ENCODE results near the gene FXYD5. TPM values are rescaled to one million over a fixed set of nuclear protein-coding genes. Genes with fewer than 3 reads are reported as not detected.

Gene FXYD5
- total and polyA plus RNA-seq, 7 experiments from 2014 or later: 362 to 575 (median 407) TPM

GRCh38 chr19:35211545-35212230 lies 57.2 kb downstream of the FXYD5 start:
- ATAC-seq (peak; percentile 72), DNase-seq (peak; percentile 55 to 93 (median 89))
- Histone ChIP-seq H3K4me3 (ENCODE audit: low read length) (peak overlapping the region; percentile 46), H3K36me3 (ENCODE audit: control insufficient read depth in 2 of 3, insufficient read depth in 3 of 3, low read length in 3 of 3) (no peaks in the 10 kb centered on the region), H3K27me3 (ENCODE audit: control insufficient read depth in 2 of 2, insufficient read depth in 2 of 2, low read length in 2 of 2) (no peaks in the 10 kb centered on the region), H3K27ac (ENCODE audit: low read depth, low read length) (peak overlapping the region; percentile 91), H3K9me3 (ENCODE audit: control insufficient read depth in 2 of 3, low read length in 3 of 3) (peaks cover 0 to 5% (median 0%) of the 10 kb centered on the region in 3 experiments), H3K4me1 (ENCODE audit: control insufficient read depth in 2 of 2, insufficient read depth in 2 of 2, low read length in 2 of 2) (peaks cover 62 to 67% of the 10 kb centered on the region in 2 donors)
- ChIA-PET POLR2A (interaction anchor here (0.5 to 5.2 kb wide), 36 partner anchors 8 to 803 kb away, joined by 3 to 74 read pairs (median 8); partner anchors contain the start of genes FXYD5, FXYD7, GRAMD1A and USF2), CTCF (interaction anchor here (0.6 to 2.1 kb wide), 11 partner anchors 12 to 145 kb away, joined by 3 to 9 read pairs (median 4); partner anchors contain the start of gene FXYD5)
- intact Hi-C loops (cut with micrococcal nuclease): loop anchor here (1.0 to 5.0 kb wide), 7 partner anchors 39 to 691 kb away; partner anchors contain the start of genes FXYD5 (in 1 of the 2), HCST (in 1 of the 2), NFKBID (in 1 of the 2) and PSENEN (in 1 of the 2)
- peak overlapping the region; percentile 98 to 100 (median 100) for H3K27ac Mint-ChIP-seq
- peaks cover 0 to 15% (median 3%) of the 10 kb centered on the region in 11 donors for H3K9me3 Mint-ChIP-seq
- no peaks in the 10 kb centered on the region for H3K27me3 Mint-ChIP-seq
- H3K4me1 Mint-ChIP-seq: peaks cover 42 to 92% (median 84%) of the 10 kb centered on the region in 7 donors
- H3K36me3 Mint-ChIP-seq: peaks cover 0 to 18% (median 4%) of the 10 kb centered on the region in 5 donors
- peak overlapping the region; percentile 73 to 91 (median 82) for H3K4me3 Mint-ChIP-seq

GRCh38 chr19:35212241-35212640 lies 57.7 kb downstream of the FXYD5 start:
- Histone ChIP-seq H3K4me1 (ENCODE audit: control insufficient read depth in 2 of 2, insufficient read depth in 2 of 2, low read length in 2 of 2) (peaks cover 57 to 62% of the 10 kb centered on the region in 2 donors), H3K27me3 (ENCODE audit: control insufficient read depth in 2 of 2, insufficient read depth in 2 of 2, low read length in 2 of 2) (no peaks in the 10 kb centered on the region), H3K27ac (ENCODE audit: low read depth, low read length) (peak overlapping the region; percentile 91), H3K4me3 (ENCODE audit: low read length) (peak overlapping the region; percentile 31), H3K9me3 (ENCODE audit: control insufficient read depth in 2 of 3, low read length in 3 of 3) (peaks cover 0 to 5% (median 0%) of the 10 kb centered on the region in 3 experiments), H3K36me3 (ENCODE audit: control insufficient read depth in 2 of 3, insufficient read depth in 3 of 3, low read length in 3 of 3) (no peaks in the 10 kb centered on the region)
- Mint-ChIP-seq H3K4me3 (peak overlapping the region; percentile 73 to 91 (median 82)), H3K27ac (peak overlapping the region; percentile 98 to 100 (median 100)), H3K27me3 (no peaks in the 10 kb centered on the region), H3K9me3 (peaks cover 0 to 15% (median 3%) of the 10 kb centered on the region in 11 donors), H3K4me1 (peaks cover 38 to 92% (median 83%) of the 10 kb centered on the region in 7 donors), H3K36me3 (peaks cover 0 to 16% (median 4%) of the 10 kb centered on the region in 5 donors)
- DNase-seq: peak in 1 of 9 donors; percentile 19
- intact Hi-C loops (cut with micrococcal nuclease): loop anchor here (1.0 to 5.0 kb wide), 6 partner anchors 40 to 690 kb away; partner anchors contain the start of genes FXYD5 (in 1 of the 2), HCST (in 1 of the 2), NFKBID (in 1 of the 2) and USF2 (in 1 of the 2)
- CTCF ChIA-PET: interaction anchor here (0.8 to 2.1 kb wide), 8 partner anchors 12 to 145 kb away, joined by 3 to 9 read pairs (median 3); partner anchors contain the start of gene FXYD5
- no peak for ATAC-seq
- POLR2A ChIA-PET: interaction anchor here (0.5 to 5.2 kb wide), 28 partner anchors 8 to 802 kb away, joined by 3 to 74 read pairs (median 8); partner anchors contain the start of genes FXYD5, FXYD7 and USF2

GRCh38 chr19:35213663-35214632 lies 59.4 kb downstream of the FXYD5 start:
- ChIA-PET POLR2A (interaction anchor here (0.7 to 5.2 kb wide), 15 partner anchors 8 to 73 kb away, joined by 3 to 74 read pairs (median 12); partner anchors contain the start of genes FXYD5 and USF2), CTCF (interaction anchor here (2.1 to 4.6 kb wide), 3 partner anchors 22 to 71 kb away, joined by 7 to 36 read pairs (median 7); partner anchors contain the start of gene FXYD7)
- intact Hi-C loops (cut with micrococcal nuclease): loop anchor here (1.0 to 5.0 kb wide), 4 partner anchors 8 to 688 kb away; partner anchors contain the start of genes HCST (in 1 of the 2) and NFKBID (in 1 of the 2)
- ATAC-seq (peak; percentile 49), DNase-seq (peak; percentile 35 to 97 (median 90))
- Mint-ChIP-seq H3K9me3 (peaks cover 0 to 13% (median 1%) of the 10 kb centered on the region in 11 donors), H3K4me3 (peak overlapping the region; percentile 31 to 91 (median 71)), H3K27me3 (no peaks in the 10 kb centered on the region), H3K27ac (peak overlapping the region; percentile 98 to 100 (median 100)), H3K4me1 (peaks cover 41 to 81% (median 70%) of the 10 kb centered on the region in 7 donors), H3K36me3 (peaks cover 0 to 12% (median 0%) of the 10 kb centered on the region in 5 donors)
- H3K27me3 ChIP-seq (ENCODE audit: control insufficient read depth in 2 of 2, insufficient read depth in 2 of 2, low read length in 2 of 2): no peaks in the 10 kb centered on the region
- H3K4me3 ChIP-seq (ENCODE audit: low read length): peak overlapping the region; percentile 24
- no peaks in the 10 kb centered on the region for H3K9me3 ChIP-seq (ENCODE audit: control insufficient read depth in 2 of 3, low read length in 3 of 3)
- H3K4me1 ChIP-seq (ENCODE audit: control insufficient read depth in 2 of 2, insufficient read depth in 2 of 2, low read length in 2 of 2): peaks cover 47 to 52% of the 10 kb centered on the region in 2 donors
- peak overlapping the region; percentile 91 for H3K27ac ChIP-seq (ENCODE audit: low read depth, low read length)
- H3K36me3 ChIP-seq (ENCODE audit: control insufficient read depth in 2 of 3, insufficient read depth in 3 of 3, low read length in 3 of 3): no peaks in the 10 kb centered on the region

GRCh38 chr19:35214766-35215422 lies 60.4 kb downstream of the FXYD5 start:
- Mint-ChIP-seq H3K4me3 (peak overlapping the region in 1 of 10 donors; percentile 30), H3K9me3 (peaks cover 0 to 17% (median 1%) of the 10 kb centered on the region in 11 donors)
- H3K27ac ChIP-seq (ENCODE audit: low read depth, low read length): peak overlapping the region; percentile 91

More at GRCh38 chr19:35214766-35215422, 60.4 kb downstream of the FXYD5 start:
- DNase-seq: no peak
- H3K4me1 ChIP-seq (ENCODE audit: control insufficient read depth in 2 of 2, insufficient read depth in 2 of 2, low read length in 2 of 2): peaks cover 47 to 50% of the 10 kb centered on the region in 2 donors
- CTCF ChIA-PET: interaction anchor here (1.3 to 4.6 kb wide), 5 partner anchors 8 to 72 kb away, joined by 4 to 36 read pairs (median 7); partner anchors contain the start of gene FXYD7
- no peak for ATAC-seq
- no peak overlapping the region for H3K4me3 ChIP-seq (ENCODE audit: low read length)
- Mint-ChIP-seq H3K27me3 (no peaks in the 10 kb centered on the region), H3K4me1 (peaks cover 38 to 79% (median 63%) of the 10 kb centered on the region in 7 donors), H3K36me3 (peaks cover 0 to 12% (median 0%) of the 10 kb centered on the region in 5 donors), H3K27ac (peak overlapping the region; percentile 98 to 100 (median 100))
- H3K9me3 ChIP-seq (ENCODE audit: control insufficient read depth in 2 of 3, low read length in 3 of 3): no peaks in the 10 kb centered on the region
- no peaks in the 10 kb centered on the region for H3K36me3 ChIP-seq (ENCODE audit: control insufficient read depth in 2 of 3, insufficient read depth in 3 of 3, low read length in 3 of 3)
- no peaks in the 10 kb centered on the region for H3K27me3 ChIP-seq (ENCODE audit: control insufficient read depth in 2 of 2, insufficient read depth in 2 of 2, low read length in 2 of 2)
- POLR2A ChIA-PET: interaction anchor here (0.7 to 5.2 kb wide), 11 partner anchors 8 to 74 kb away, joined by 3 to 74 read pairs (median 8); partner anchors contain the start of genes FXYD5 and USF2
- intact Hi-C loops (cut with micrococcal nuclease): loop anchor here (1.0 to 5.0 kb wide), 4 partner anchors 9 to 687 kb away; partner anchors contain the start of genes HCST (in 1 of the 2) and NFKBID (in 1 of the 2)

All from naive thymus-derived CD4-positive, alpha-beta T cell (primary cell).